IMR-90 (cell line): ENCODE measurements around the gene LEP. TPM values are rescaled to one million over a fixed set of nuclear protein-coding genes. Genes with fewer than 3 reads are reported as not detected.

Experiments
- ATAC-seq: fragments of 200-7000 bp; cut with Tn5 transposase; 2 replicates; pipeline ENCODE4 v1.9.1; 2020; ENCODE audit warnings: low read depth, mild to moderate bottlenecking, moderate library complexity
- BruUV-seq: library from RNA; stranded (reverse); fragments of 400-500 nt; replicated peaks from 2 replicates; lab custom pipeline; 2021; lab: Mats Ljungman, UMichigan
- CTCF ChIA-PET: fragments of 300-600 bp; formaldehyde crosslinking; extraction: SDS; loops from one replicate; lab custom pipeline; 2021; ENCODE audit warnings: antibody characterized with exemption; lab: Yijun Ruan, JAX
- POLR2A ChIA-PET: fragments of 300-600 bp; sonication (Branson Sonifier 250); formaldehyde crosslinking; loops from one replicate; lab custom pipeline; 2022; ENCODE audit warnings: antibody characterized with exemption; ENCODE audit not compliant: unreplicated experiment; lab: Charles Lee
- DNase-seq: peaks from one replicate; pipeline ENCODE4 v3.0.0; 2013
- H2AFZ ChIP-seq: replicated peaks from 2 replicates; pipeline ENCODE3; 2013; ENCODE audit warnings: low read length, mild to moderate bottlenecking; ENCODE audit not compliant: poor library complexity
- H2AK5ac ChIP-seq: 2 replicates; pipeline ENCODE4 v1.6.1; 2013; ENCODE audit warnings: low read depth, low read length, inconsistent platforms
- H2AK9ac ChIP-seq: replicated peaks from 2 replicates; pipeline ENCODE3; 2013; ENCODE audit warnings: mild to moderate bottlenecking, low read depth, low read length, moderate library complexity; ENCODE audit not compliant: poor library complexity
- H2BK120ac ChIP-seq: 2 replicates; pipeline ENCODE4 v1.6.1; 2013; ENCODE audit warnings: low read depth, low read length, inconsistent platforms
- H2BK15ac ChIP-seq: 3 replicates; pipeline ENCODE4 v1.6.1; 2013; ENCODE audit warnings: low read depth, low read length, inconsistent platforms
- H2BK20ac ChIP-seq: 2 replicates; pipeline ENCODE4 v1.6.1; 2013; ENCODE audit warnings: low read depth, mild to moderate bottlenecking, inconsistent platforms, low read length, moderate library complexity
- H2BK5ac ChIP-seq: 2 replicates; pipeline ENCODE4 v1.6.1; 2013; ENCODE audit warnings: mild to moderate bottlenecking, low read depth, low read length, inconsistent platforms; ENCODE audit not compliant: poor library complexity, severe bottlenecking
- H3K14ac ChIP-seq: replicated peaks from 2 replicates; pipeline ENCODE4 v1.6.1; 2013; ENCODE audit warnings: low read depth, low read length, inconsistent platforms
- H3K18ac ChIP-seq: 2 replicates; pipeline ENCODE4 v1.6.1; 2013; ENCODE audit warnings: low read depth, low read length, control low read depth
- H3K23ac ChIP-seq: 2 replicates; pipeline ENCODE4 v1.6.1; 2013; ENCODE audit warnings: low read depth, low read length, inconsistent platforms
- H3K27ac ChIP-seq: 2 replicates; pipeline ENCODE4 v1.5.1; 2013; ENCODE audit warnings: mild to moderate bottlenecking, control low read depth, low read length; ENCODE audit not compliant: insufficient read depth
- H3K27me3 ChIP-seq: 2 replicates; pipeline ENCODE4 v1.6.1; 2013; ENCODE audit warnings: low read length; ENCODE audit not compliant: control insufficient read depth, insufficient read depth
- H3K36me3 ChIP-seq: 2 replicates; pipeline ENCODE4 v1.6.1; 2013; ENCODE audit warnings: low read length, mixed read lengths; ENCODE audit not compliant: control insufficient read depth, insufficient read depth
- H3K4ac ChIP-seq: 2 replicates; pipeline ENCODE4 v1.6.1; 2013; ENCODE audit warnings: low read depth, low read length, inconsistent platforms
- H3K4me1 ChIP-seq: 2 replicates; pipeline ENCODE4 v1.6.1; 2013; ENCODE audit warnings: low read length, mixed read lengths; ENCODE audit not compliant: control insufficient read depth, insufficient read depth
- H3K4me2 ChIP-seq: 2 replicates; pipeline ENCODE4 v1.6.1; 2013; ENCODE audit warnings: low read depth, mild to moderate bottlenecking, control low read depth, low read length, moderate library complexity
- H3K4me3 ChIP-seq: 2 replicates; pipeline ENCODE4 v1.5.1; 2013; ENCODE audit warnings: low read depth, mild to moderate bottlenecking, control low read depth, low read length, moderate library complexity; ENCODE audit not compliant: insufficient read depth
- H3K56ac ChIP-seq: 2 replicates; pipeline ENCODE4 v1.6.1; 2013; ENCODE audit warnings: low read length, inconsistent platforms; ENCODE audit not compliant: insufficient read depth; ENCODE audit errors: extremely low read depth
- H3K79me1 ChIP-seq, 2 experiments: 2 replicates each; pipeline ENCODE4 v1.6.1; 2013; ENCODE audit warnings: low read length in 2 of 2, inconsistent platforms in 1 of 2, low read depth in 1 of 2
- H3K9ac ChIP-seq: 2 replicates; pipeline ENCODE4 v1.6.1; 2013; ENCODE audit warnings: low read depth, low read length, control low read depth
- H3K9me1 ChIP-seq: 2 replicates; pipeline ENCODE4 v1.6.1; 2013; ENCODE audit warnings: low read length, inconsistent platforms; ENCODE audit not compliant: insufficient read depth
- H3K9me3 ChIP-seq: 2 replicates; pipeline ENCODE4 v1.6.1; 2013; ENCODE audit warnings: low read length; ENCODE audit not compliant: control insufficient read depth, insufficient read depth
- H4K20me1 ChIP-seq: 2 replicates; pipeline ENCODE4 v1.6.1; 2013; ENCODE audit warnings: low read length, inconsistent platforms; ENCODE audit not compliant: insufficient read depth
- H4K5ac ChIP-seq: 2 replicates; pipeline ENCODE4 v1.6.1; 2013; ENCODE audit warnings: mild to moderate bottlenecking, low read depth, low read length, control low read depth
- H4K8ac ChIP-seq, 2 experiments: 2 replicates each; pipeline ENCODE4 v1.6.1; 2013; ENCODE audit warnings: low read depth in 2 of 2, low read length in 2 of 2, control low read depth in 1 of 2, inconsistent platforms in 1 of 2
- H4K91ac ChIP-seq: 2 replicates; pipeline ENCODE4 v1.6.1; 2013; ENCODE audit warnings: low read depth, low read length, inconsistent platforms; ENCODE audit not compliant: insufficient read depth
- CEBPB ChIP-seq: IDR thresholded peaks from 2 replicates; pipeline ENCODE4 v1.6.1; 2012; ENCODE audit warnings: low read depth, low read length, improper control_type of control experiment
- MAZ ChIP-seq: IDR thresholded peaks from 2 replicates; pipeline ENCODE4 v1.6.1; 2012; ENCODE audit warnings: low read depth, mild to moderate bottlenecking, low read length, improper control_type of control experiment, moderate library complexity, borderline replicate concordance
- RAD21 ChIP-seq: IDR thresholded peaks from 2 replicates; pipeline ENCODE4 v1.6.1; 2012; ENCODE audit warnings: low read length, improper control_type of control experiment
- WGBS, 2 experiments: methylation state at CpG; one replicate each; pipeline versions ENCODE4 v1.1.5 to v1.1.7; 2013; ENCODE audit warnings: missing lambda C conversion rate in 2 of 2; ENCODE audit not compliant: insufficient read length in 1 of 2; ENCODE audit errors: extremely low coverage in 2 of 2; 5-methylcytosine and 5-hydroxymethylcytosine counted together
- dilution Hi-C: fragments of 300-500 bp; cut with HindIII; formaldehyde crosslinking; loops from one replicate; pipeline ENCODE4 v1.14.3; 2018; ENCODE audit warnings: low sequenced_read_pairs; ENCODE audit not compliant: unreplicated experiment
- in situ Hi-C: fragments of 300-500 bp; cut with MboI; formaldehyde crosslinking; loops from 3 replicates; pipeline ENCODE4 v1.14.3; 2019; ENCODE audit warnings: low sequenced_read_pairs, inconsistent platforms, mixed read lengths
- intact Hi-C: fragments of 100-400 bp; cut with micrococcal nuclease; formaldehyde crosslinking; loops from 2 replicates; pipeline ENCODE4 v1.10.0; 2022
- polyA plus RNA-seq, 3 experiments: library from polyadenylated mRNA; depleted of rRNA; stranded (reverse); fragments of >200 nt; gene quantifications; 2 replicates each; pipeline ENCODE4 v1.2.3, GENCODE V29; 2012; ENCODE audit warnings: low replicate concordance in 1 of 3
- total RNA-seq: library from RNA; depleted of rRNA; stranded (reverse); fragments of >200 nt; gene quantifications from 2 replicates; pipeline ENCODE4 v1.2.3, GENCODE V29; 2012

LEP gene
- total and polyA plus RNA-seq, 2 of the 4 experiments (the other 2 are of a cell fraction) = not detected

DNA sequence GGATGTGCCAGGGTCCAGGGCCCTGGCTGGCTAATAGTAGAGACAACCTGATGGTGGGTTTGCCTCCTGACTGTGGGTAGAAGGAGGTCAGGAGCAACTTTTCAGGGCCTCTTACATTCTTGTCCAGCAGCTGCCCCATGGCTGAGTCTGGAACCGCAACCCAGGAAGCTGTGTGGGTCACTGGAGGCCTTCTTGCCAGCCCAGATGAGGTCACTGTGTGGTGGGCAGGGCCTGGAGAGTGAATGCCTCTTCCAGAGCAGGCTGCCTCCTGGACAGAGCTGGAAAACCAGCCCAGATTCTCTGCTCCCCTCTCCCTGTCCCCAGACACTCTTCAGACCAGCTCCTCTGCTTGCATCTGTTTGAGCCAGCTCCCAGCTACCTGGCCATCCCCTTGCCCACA is 43.5 kb upstream of the LEP start:
- no peaks in the 10 kb centered on the region for H4K20me1 ChIP-seq
- no CpG with 5 or more reads among the region's 1 CpG for WGBS, 2 experiments
- no peak overlapping the region for H2BK5ac ChIP-seq
- no peak overlapping the region for H4K8ac ChIP-seq
- intact Hi-C loops (no loop called here), dilution Hi-C loops (no loop called here), in situ Hi-C loops (loop anchor here (10.0 kb wide), 1 partner anchor 153 kb away; no protein-coding TSS in a partner anchor)
- H2BK120ac ChIP-seq = no peak overlapping the region
- no peaks in the 10 kb centered on the region for H3K36me3 ChIP-seq
- no peaks in the 10 kb centered on the region for H3K4me1 ChIP-seq
- H4K91ac ChIP-seq = no peak overlapping the region
- H3K18ac ChIP-seq = no peak overlapping the region
- H4K5ac ChIP-seq = no peak overlapping the region
- CTCF ChIA-PET = interaction anchor here (0.6 kb wide), 1 partner anchor 175 kb away, joined by 3 read pairs; no protein-coding TSS in a partner anchor
- no peak overlapping the region for H3K4ac ChIP-seq
- H3K9ac ChIP-seq = no peak overlapping the region
- H3K4me3 ChIP-seq = no peak overlapping the region
- no peaks in the 10 kb centered on the region for H3K79me1 ChIP-seq
- H2AFZ ChIP-seq = no peak overlapping the region
- no peak overlapping the region for H3K14ac ChIP-seq
- H2BK20ac ChIP-seq = no peak overlapping the region
- peak; percentile 8 for DNase-seq
- no peak overlapping the region for H2AK5ac ChIP-seq
- TF ChIP-seq MAZ (no peak), RAD21 (no peak), CEBPB (no peak)
- no peak overlapping the region for H2BK15ac ChIP-seq
- no peak overlapping the region for H3K4me2 ChIP-seq
- ATAC-seq = peak; percentile 49
- BruUV-seq = no TSS peak
- H3K27me3 ChIP-seq = peaks cover 45% of the 10 kb centered on the region
- H3K56ac ChIP-seq = no peak overlapping the region
- H3K9me1 ChIP-seq = no peaks in the 10 kb centered on the region
- H3K9me3 ChIP-seq = peaks cover 10% of the 10 kb centered on the region
- H3K27ac ChIP-seq = no peak overlapping the region
- H2AK9ac ChIP-seq = no peak overlapping the region
- no peak overlapping the region for H3K23ac ChIP-seq
- POLR2A ChIA-PET = no interaction called here
